GDM1 (cell line): ENCODE measurements around the gene MYLK2.
"Not testable (repeated sequence)": the region's sequence is repeated elsewhere in the genome, so short reads cannot be mapped to it uniquely, and the experiment has no call there.

Source experiments
- DNase-seq: peaks from one replicate; lab custom pipeline; 2025; lab: John Stamatoyannopoulos, UW

Gene MYLK2

DNA sequence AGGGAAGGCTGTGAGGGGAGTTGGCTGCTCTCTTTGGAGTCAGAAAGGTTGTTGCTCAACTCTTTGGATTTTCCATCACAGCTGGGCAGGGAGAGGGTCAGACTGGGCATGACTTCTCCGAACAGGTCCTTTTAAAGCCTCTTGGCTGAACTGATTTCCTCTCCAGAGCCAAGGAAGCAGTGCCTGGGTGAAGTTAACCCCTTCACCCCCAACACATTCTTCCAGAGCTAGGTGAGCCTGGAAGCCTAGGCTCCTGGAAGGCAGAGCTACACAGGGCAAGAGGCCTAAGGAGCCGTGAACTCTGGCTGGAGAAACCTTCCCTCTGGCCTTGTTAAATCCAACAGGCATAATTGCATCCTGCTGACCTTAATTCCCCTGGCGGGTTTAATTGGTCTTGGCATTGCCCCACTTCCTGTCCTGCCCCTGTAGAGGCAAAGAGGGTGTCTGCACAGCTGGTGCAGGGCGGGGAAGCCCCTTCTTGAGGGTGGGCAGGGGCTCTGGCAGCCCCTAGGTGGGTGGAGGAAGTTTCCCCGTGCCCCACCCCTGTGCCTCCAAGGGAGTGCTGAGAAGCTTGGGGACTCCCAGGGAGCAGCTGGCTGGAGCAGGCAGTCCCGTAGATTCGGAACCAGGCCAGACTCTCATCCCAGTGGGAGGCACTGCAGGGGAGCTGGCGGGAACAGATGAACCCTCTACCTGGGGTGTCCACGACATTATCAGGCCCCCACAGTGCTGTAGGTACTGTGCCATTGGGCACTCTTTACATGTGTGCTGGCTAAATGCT is 3.6 kb upstream of the MYLK2 start:
- no peak for DNase-seq

- DNase-seq, result no peak
Observed at GRCh38 chr20:31816221-31816620, 2.9 kb upstream of the MYLK2 start.

- DNase-seq, result no peak
Observed at GRCh38 chr20:31817461-31817860, 1.7 kb upstream of the MYLK2 start.

DNA sequence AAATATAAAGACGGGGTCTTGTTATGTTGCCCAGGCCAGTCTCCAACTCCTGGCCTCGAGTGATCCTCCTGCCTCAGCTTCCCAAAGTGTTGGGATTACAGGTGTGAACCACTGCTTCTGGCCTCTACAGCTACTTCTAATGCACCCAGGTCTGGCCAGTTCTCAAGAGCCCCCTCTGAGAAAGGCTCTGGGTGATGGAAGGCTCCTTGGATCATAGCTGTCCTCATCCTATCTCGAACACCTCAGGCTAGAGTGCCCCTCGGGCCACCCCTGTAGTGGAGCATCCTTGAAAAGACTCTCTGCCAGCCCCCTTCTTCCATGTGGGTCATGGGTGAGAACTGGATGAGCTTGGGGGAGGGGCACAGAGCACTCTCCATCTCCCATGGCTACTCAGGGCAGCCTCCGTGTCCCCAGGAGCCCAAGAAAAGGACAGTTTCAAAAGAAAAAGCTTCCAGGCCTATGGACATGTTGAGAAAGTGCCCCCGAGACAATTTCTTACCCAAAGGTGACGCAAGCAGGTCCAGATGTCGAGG is 714 bp upstream of the MYLK2 start:
- no peak for DNase-seq

DNA sequence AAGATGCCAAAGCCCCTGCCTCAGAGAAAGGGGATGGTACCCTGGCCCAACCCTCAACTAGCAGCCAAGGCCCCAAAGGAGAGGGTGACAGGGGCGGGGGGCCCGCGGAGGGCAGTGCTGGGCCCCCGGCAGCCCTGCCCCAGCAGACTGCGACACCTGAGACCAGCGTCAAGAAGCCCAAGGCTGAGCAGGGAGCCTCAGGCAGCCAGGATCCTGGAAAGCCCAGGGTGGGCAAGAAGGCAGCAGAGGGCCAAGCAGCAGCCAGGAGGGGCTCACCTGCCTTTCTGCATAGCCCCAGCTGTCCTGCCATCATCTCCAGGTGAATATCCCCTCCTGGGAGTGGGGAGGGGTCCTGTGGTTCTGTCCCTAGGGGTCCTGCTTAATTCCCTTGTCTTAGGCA is 1.1 kb downstream of the MYLK2 start:
- no peak for DNase-seq

DNA sequence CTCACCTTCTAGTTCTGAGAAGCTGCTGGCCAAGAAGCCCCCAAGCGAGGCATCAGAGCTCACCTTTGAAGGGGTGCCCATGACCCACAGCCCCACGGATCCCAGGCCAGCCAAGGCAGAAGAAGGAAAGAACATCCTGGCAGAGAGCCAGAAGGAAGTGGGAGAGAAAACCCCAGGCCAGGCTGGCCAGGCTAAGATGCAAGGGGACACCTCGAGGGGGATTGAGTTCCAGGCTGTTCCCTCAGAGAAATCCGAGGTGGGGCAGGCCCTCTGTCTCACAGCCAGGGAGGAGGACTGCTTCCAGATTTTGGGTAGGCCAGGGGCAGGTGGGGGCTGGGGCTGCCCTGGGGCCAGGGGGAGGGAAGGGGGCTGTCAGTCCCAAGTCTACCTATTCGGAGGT is 2.3 kb downstream of the MYLK2 start:
- no peak for DNase-seq

- peak; percentile 26 for DNase-seq
Observed at GRCh38 chr20:31822421-31823330, 3.5 kb downstream of the MYLK2 start.

DNA sequence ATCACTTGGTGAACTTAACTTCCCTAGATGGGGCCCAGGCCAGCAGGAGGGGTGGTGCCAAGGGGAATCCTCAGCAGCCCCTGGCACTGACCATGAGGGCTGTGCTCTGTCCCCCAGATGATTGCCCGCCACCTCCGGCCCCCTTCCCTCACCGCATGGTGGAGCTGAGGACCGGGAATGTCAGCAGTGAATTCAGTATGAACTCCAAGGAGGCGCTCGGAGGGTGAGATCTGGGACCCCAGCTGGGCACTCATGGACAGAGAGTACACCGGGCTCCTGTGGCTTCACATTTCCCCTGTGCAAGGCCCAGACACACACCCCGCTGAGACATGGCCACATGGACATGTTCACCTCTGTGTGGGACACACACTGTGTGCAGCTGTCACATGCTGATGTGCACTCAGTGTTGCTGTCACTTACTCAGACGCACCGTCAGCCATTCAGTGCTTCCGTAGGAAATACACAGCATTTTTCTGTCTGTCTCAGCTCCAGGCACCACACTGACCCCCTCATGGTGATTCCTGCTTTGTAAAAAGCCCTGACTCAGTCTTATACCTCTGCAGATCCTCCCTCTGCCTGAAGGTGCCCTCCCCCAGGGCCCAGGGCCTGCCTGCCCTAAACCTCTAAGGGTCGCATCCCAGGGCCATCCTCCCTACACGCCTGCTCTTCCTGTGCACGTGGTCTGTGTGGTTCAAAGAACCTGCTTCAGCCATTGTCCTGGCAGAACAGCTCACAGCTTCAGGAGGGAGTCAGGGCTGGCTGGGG is 4.4 kb downstream of the MYLK2 start:
- DNase-seq, result peak; percentile 25

GRCh38 chr20:31824125-31824485 is 4.9 kb downstream of the MYLK2 start:
- no peak for DNase-seq

DNA sequence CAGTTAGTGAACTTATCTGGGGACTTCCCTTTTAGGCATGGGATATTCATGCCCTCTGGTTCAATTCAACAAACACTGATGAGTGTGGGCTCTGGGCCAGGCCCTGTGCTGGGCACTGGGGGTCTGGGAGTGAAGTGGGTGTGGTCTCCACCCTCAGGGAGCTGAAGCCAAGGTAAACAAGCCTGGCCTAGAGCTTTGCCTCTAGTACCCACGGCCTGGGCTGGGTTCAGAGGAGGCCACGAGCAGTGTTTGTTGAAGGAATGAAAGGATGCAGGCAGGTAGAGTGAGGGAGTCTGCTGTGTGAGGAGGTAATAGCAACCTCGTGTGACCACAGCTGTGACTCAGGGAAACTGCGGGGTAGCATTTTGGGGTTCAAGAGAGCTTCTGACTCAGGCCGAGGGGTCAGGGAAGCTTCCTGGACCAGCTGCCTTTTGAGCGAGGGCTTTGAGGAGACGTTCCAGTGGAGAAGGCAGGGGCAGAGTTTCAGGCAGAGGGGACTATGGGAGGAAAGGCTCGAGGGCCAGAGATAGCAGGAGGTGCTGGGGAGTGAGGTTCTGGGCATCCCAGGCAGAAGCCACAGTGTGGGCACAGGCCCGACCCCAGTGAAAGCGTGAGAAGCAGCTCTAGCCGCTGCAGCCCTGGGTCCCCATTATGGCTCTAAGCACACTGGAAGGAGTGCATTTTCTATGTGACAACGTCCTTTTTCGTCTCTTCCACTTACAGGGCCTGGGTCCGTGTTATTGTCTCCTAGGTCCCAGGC is 5.6 kb downstream of the MYLK2 start:
- no peak for DNase-seq

DNA sequence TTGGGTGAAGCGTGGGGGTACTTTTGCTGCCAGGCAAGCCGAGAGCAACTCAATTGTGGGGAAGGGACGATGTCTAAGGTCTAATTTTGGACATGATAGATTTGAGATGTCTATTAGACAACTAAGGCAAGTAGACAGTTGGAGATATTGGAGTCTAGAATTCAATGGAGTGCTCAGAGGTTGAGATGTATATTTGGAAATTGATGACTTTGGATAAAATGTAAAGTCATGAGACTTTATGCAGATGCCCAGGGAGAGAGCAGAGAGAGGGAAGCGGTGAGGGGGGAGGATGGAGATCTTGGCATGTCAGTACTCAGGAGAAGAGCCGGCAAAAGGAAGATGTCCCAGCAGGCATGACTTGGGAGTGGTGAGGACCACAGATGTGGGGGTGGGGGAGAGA is 6.9 kb downstream of the MYLK2 start:
- DNase-seq, result no peak

GRCh38 chr20:31827059-31827458 is 7.9 kb downstream of the MYLK2 start:
- DNase-seq, result no peak

GRCh38 chr20:31828016-31828415 is 8.9 kb downstream of the MYLK2 start:
- not testable (repeated sequence) for DNase-seq

DNA sequence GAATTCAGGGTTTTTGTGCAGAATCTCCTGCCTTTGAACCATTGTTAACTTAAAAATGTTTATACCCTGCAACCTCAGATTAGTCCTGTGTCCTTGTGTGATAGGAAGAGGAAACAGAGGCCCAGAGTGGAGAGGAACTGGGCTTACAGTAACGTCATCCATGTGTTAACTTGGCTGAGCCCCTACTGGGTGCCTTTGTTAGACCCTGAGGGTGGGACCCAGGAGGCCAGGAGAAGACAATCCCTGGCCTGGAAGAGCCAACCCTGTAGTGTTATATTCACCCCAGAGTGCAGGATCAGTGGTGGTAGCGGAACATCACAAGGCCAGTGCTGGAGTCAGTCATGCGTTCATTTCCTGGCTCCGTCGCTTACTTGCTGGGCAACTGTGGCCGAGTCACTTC is 10.6 kb downstream of the MYLK2 start:
- no peak for DNase-seq

GRCh38 chr20:31830406-31830981 is 11.3 kb downstream of the MYLK2 start:
- DNase-seq, result no peak

GRCh38 chr20:31831211-31831610 is 12.1 kb downstream of the MYLK2 start:
- no peak for DNase-seq

DNA sequence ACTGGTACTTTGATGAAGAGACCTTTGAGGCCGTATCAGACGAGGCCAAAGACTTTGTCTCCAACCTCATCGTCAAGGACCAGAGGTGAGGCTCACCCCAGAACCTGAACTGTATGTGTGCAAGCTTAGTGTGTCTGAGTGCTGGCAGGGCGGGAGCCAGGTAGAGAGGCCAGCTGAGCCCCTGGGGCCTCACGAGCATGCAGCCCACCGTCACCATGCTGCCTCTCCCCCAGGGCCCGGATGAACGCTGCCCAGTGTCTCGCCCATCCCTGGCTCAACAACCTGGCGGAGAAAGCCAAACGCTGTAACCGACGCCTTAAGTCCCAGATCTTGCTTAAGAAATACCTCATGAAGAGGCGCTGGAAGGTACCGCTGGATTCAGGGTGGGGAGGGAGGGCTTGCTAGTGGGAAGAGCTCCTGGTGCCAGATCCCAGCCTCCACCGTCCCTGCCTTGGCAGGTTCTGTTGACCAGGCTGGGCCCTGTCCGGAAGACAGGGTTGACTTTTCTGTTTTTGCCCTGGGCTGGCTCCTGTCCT is 12.7 kb downstream of the MYLK2 start:
- DNase-seq, result no peak

- DNase-seq, result peak; percentile 44
Observed at GRCh38 chr20:31833130-31833930, 14.2 kb downstream of the MYLK2 start.

DNA sequence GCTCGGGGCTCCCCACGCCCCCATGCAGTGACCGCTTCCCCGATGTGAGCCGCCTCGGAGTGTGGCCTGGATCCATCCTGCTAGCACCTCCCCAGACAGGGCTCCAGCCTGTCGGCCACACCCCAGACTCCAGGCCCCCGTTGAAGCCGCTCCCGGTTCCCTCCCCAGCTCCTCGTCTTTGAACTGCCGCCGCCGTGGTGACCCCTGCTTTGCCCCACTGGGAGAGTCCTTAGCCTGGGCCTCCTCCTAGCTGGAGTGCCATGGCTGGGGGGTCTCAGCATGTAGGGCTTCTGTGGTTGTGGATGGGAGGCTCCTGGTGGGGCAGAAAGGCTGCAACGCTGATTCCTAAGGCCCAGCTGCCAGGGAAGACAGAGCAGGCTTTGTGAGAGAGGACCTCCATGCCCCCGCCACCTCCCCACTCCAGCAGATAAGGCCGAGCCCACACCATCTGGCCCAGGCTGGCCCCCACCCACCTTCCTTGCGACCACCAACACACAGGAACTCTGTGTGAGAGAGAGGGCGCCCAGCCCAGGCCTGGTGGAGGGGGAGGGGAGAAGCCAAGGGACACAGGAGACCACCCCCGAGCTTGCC is 14.9 kb downstream of the MYLK2 start:
- no peak for DNase-seq

DNA sequence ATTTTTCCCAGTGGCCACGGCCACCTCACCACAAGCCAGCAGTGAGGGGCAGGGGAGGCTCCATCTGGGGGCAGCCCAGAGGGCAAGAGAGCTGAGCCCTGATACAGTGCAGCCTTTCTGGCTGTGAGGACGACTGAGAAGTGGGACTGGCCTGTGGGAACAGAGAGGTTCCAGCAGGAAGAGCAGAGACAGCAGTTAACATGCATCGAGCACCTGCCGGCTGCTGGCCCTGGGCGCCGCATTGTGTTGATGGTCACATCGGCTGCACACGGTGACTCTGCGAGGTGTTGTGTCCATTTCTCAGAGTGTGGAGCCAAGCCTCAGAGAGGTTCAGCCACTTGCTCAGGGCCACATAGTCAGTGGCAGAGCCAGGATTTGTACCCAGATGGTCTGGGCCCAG is 16.4 kb downstream of the MYLK2 start:
- no peak for DNase-seq
